Smooth muscle cell (in vitro differentiated cells): ENCODE measurements around the gene MDM2. TPM values are rescaled to one million over a fixed set of nuclear protein-coding genes. Genes with fewer than 3 reads are reported as not detected.

ENCODE experiments used
- DNase-seq: peaks from one replicate; lab custom pipeline; 2025; ENCODE audit not compliant: unreplicated experiment; lab: John Stamatoyannopoulos, UW
- H2AFZ ChIP-seq: fragments of 200-600 bp; sonication (generic); 2 replicates; pipeline ENCODE4 v1.6.0; 2016; ENCODE audit warnings: antibody characterized with exemption, low read depth, mild to moderate bottlenecking
- H3F3A ChIP-seq: fragments of 200-600 bp; sonication (generic); 2 replicates; pipeline ENCODE4 v1.6.0; 2017; ENCODE audit warnings: antibody characterized with exemption, low read depth
- H3K27ac ChIP-seq: fragments of 200-600 bp; sonication (generic); 2 replicates; pipeline ENCODE4 v1.5.1; 2016; ENCODE audit warnings: low read depth, mild to moderate bottlenecking
- H3K27me3 ChIP-seq: fragments of 200-600 bp; sonication (generic); 2 replicates; pipeline ENCODE4 v1.6.1; 2016; ENCODE audit warnings: low read depth, mild to moderate bottlenecking
- H3K36me3 ChIP-seq: fragments of 200-600 bp; sonication (generic); 2 replicates; pipeline ENCODE4 v1.5.1; 2016; ENCODE audit warnings: low read depth
- H3K4me1 ChIP-seq: fragments of 200-600 bp; sonication (generic); 2 replicates; pipeline ENCODE4 v1.5.1; 2016; ENCODE audit warnings: low read depth
- H3K4me2 ChIP-seq: fragments of 200-600 bp; sonication (generic); 2 replicates; pipeline ENCODE4 v1.6.0; 2016; ENCODE audit warnings: mild to moderate bottlenecking
- H3K4me3 ChIP-seq: fragments of 200-600 bp; sonication (generic); 2 replicates; pipeline ENCODE4 v1.5.1; 2016; ENCODE audit warnings: mild to moderate bottlenecking
- H3K79me2 ChIP-seq: fragments of 200-600 bp; sonication (generic); 2 replicates; pipeline ENCODE4 v1.6.0; 2016; ENCODE audit warnings: low read depth, mild to moderate bottlenecking
- H3K9ac ChIP-seq: fragments of 200-600 bp; sonication (generic); 2 replicates; pipeline ENCODE4 v1.6.0; 2016; ENCODE audit warnings: low read depth
- H3K9me3 ChIP-seq: fragments of 200-600 bp; sonication (generic); replicated peaks from 2 replicates; pipeline ENCODE4 v1.5.1; 2016; ENCODE audit warnings: low read depth
- H4K20me1 ChIP-seq: fragments of 200-600 bp; sonication (generic); 2 replicates; pipeline ENCODE4 v1.6.0; 2016; ENCODE audit warnings: low read depth
- WGBS: methylation state at CpG from one replicate; pipeline ENCODE4 v1.1.7; 2016; ENCODE audit warnings: low lambda C conversion rate; 5-methylcytosine and 5-hydroxymethylcytosine counted together
- polyA plus RNA-seq: library from polyadenylated mRNA; unstranded; fragments of >200 nt; fragmentation: Nextera tagmentation; extraction: Ambion mirVana; gene quantifications from 2 replicates; pipeline ENCODE4 v1.2.1, GENCODE V29; 2016
- total RNA-seq: library from RNA; depleted of rRNA; stranded (reverse); fragments of >200 nt; gene quantifications from 2 replicates; pipeline ENCODE4 v1.2.3, GENCODE V29; 2014
- TF ChIP-seq, protein P1 (sequence below): fragments of 200-600 bp; sonication (generic); IDR thresholded peaks from 2 replicates; pipeline ENCODE4 v1.5.1; 2017; ENCODE audit warnings: borderline replicate concordance, mild to moderate bottlenecking, antibody characterized with exemption; ENCODE audit not compliant: insufficient read depth, poor library complexity, severe bottlenecking

MDM2 gene
- total and polyA plus RNA-seq, 2 experiments from 2014 or later: 43.4 to 189 TPM

- Histone ChIP-seq H3K9me3 (no peaks in the 10 kb centered on the region), H3K4me3 (no peak overlapping the region), H4K20me1 (peaks cover 55% of the 10 kb centered on the region), H2AFZ (no peak overlapping the region), H3K4me2 (no peak overlapping the region), H3K27me3 (no peaks in the 10 kb centered on the region), H3K36me3 (peaks cover 21% of the 10 kb centered on the region), H3K4me1 (no peaks in the 10 kb centered on the region), H3K9ac (no peak overlapping the region), H3F3A (peaks cover 29% of the 10 kb centered on the region), H3K79me2 (no peaks in the 10 kb centered on the region), H3K27ac (no peak overlapping the region)
- 95% methylated on average over 14 of the region's 14 CpGs for WGBS
- TF ChIP-seq, protein P1, sequence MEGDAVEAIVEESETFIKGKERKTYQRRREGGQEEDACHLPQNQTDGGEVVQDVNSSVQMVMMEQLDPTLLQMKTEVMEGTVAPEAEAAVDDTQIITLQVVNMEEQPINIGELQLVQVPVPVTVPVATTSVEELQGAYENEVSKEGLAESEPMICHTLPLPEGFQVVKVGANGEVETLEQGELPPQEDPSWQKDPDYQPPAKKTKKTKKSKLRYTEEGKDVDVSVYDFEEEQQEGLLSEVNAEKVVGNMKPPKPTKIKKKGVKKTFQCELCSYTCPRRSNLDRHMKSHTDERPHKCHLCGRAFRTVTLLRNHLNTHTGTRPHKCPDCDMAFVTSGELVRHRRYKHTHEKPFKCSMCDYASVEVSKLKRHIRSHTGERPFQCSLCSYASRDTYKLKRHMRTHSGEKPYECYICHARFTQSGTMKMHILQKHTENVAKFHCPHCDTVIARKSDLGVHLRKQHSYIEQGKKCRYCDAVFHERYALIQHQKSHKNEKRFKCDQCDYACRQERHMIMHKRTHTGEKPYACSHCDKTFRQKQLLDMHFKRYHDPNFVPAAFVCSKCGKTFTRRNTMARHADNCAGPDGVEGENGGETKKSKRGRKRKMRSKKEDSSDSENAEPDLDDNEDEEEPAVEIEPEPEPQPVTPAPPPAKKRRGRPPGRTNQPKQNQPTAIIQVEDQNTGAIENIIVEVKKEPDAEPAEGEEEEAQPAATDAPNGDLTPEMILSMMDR: no peak
- DNase-seq: no peak
Observed at GRCh38 chr12:68844788-68845695, 37.1 kb downstream of the MDM2 start.

DNA sequence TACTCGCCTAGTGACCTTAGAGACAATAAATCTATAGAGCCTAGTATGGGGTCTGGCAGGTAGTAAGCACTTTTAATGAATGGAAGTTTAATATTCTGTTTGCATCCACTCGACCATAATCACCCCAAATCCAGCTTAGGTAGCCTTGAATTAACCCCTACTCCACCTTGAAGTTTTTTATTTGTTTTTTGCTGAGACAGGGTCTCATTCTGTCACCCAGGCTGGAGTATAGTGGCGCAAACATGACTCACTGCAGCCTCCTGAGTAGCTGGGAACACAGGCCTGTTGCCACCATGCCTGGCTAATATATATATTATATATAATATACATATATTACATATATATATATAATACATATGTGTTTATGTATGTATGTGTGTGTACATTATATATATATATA, 38.8 kb downstream of the MDM2 start:
- Histone ChIP-seq H2AFZ (no peak overlapping the region), H3K79me2 (no peaks in the 10 kb centered on the region), H3K27me3 (no peaks in the 10 kb centered on the region), H3K9me3 (no peaks in the 10 kb centered on the region), H3K4me2 (no peak overlapping the region), H3K4me1 (no peaks in the 10 kb centered on the region), H3K27ac (no peak overlapping the region), H3K4me3 (no peak overlapping the region), H3K9ac (no peak overlapping the region), H3F3A (peaks cover 25% of the 10 kb centered on the region), H4K20me1 (peaks cover 37% of the 10 kb centered on the region), H3K36me3 (peaks cover 11% of the 10 kb centered on the region)
- TF ChIP-seq, protein P1: no peak
- no peak for DNase-seq
- WGBS: 92% methylated on average over 3 of the region's 3 CpGs

GRCh38 chr12:68850390-68850789, 42.4 kb downstream of the MDM2 start:
- no peak overlapping the region for H3K9ac ChIP-seq
- peaks cover 3% of the 10 kb centered on the region for H3K27me3 ChIP-seq
- H3K9me3 ChIP-seq: no peaks in the 10 kb centered on the region
- TF ChIP-seq, protein P1: no peak
- H3K36me3 ChIP-seq: no peaks in the 10 kb centered on the region
- H4K20me1 ChIP-seq: peaks cover 3% of the 10 kb centered on the region
- peaks cover 4% of the 10 kb centered on the region for H3F3A ChIP-seq
- H3K4me1 ChIP-seq: no peaks in the 10 kb centered on the region
- no peak overlapping the region for H3K27ac ChIP-seq
- 85% methylated on average over 4 of the region's 4 CpGs for WGBS
- no peaks in the 10 kb centered on the region for H3K79me2 ChIP-seq
- no peak overlapping the region for H3K4me3 ChIP-seq
- DNase-seq: no peak
- no peak overlapping the region for H3K4me2 ChIP-seq
- no peak overlapping the region for H2AFZ ChIP-seq
